ENCODE results near the gene CELA2A. TPM values are rescaled to one million over a fixed set of nuclear protein-coding genes. Genes with fewer than 3 reads are reported as not detected.

CELA2A gene
- total RNA-seq, 1 experiment from 2014 or later: not detected

- POLR2A ChIA-PET (ENCODE audit: unreplicated experiment): interaction anchor here (0.6 kb wide), 1 partner anchor 232 kb away, joined by 8 read pairs; no protein-coding TSS in a partner anchor
- Histone ChIP-seq H3K9me3 (ENCODE audit: low read length) (no peaks in the 10 kb centered on the region), H3K4me1 (ENCODE audit: insufficient read depth, low read length) (peaks cover 54% of the 10 kb centered on the region), H3K79me2 (ENCODE audit: low read length) (peaks cover 60% of the 10 kb centered on the region), H3K4me2 (ENCODE audit: low read length) (peak overlapping the region; percentile 99), H3F3A (ENCODE audit: low read length, unreplicated experiment) (no peaks in the 10 kb centered on the region), H3K9ac (ENCODE audit: low read length) (peak overlapping the region; percentile 95), H3K4me3 (ENCODE audit: low read length) (peak overlapping the region; percentile 100), H3K27me3 (ENCODE audit: low read length) (no peaks in the 10 kb centered on the region), H3K9me2 (replicated peaks; ENCODE audit: low read length) (no peaks in the 10 kb centered on the region), H4K20me1 (ENCODE audit: low read length) (peaks cover 27% of the 10 kb centered on the region), H2AFZ (ENCODE audit: low read length) (no peak overlapping the region), H3K27ac (ENCODE audit: low read length) (peak overlapping the region; percentile 50), H3K36me3 (ENCODE audit: low read depth, low read length) (peaks cover 19% of the 10 kb centered on the region)
- DNase-seq (no peak), ATAC-seq (no peak)
- no TSS peak for BruUV-seq (replicated peaks)
- TF ChIP-seq EZH2phosphoT487 (IDR thresholded peaks at IDR 0.05; ENCODE audit: borderline replicate concordance, low read length): no peak
- CTCF ChIA-PET: interaction anchor here (0.6 kb wide), 1 partner anchor 282 kb away, joined by 6 read pairs; no protein-coding TSS in a partner anchor
- intact Hi-C loops (cut with micrococcal nuclease): no loop called here
These were observed 45.7 kb upstream of the CELA2A start for GRCh38 chr1:15410884-15411245.

GRCh38 chr1:15411593-15412137 lies 44.9 kb upstream of the CELA2A start:
- Histone ChIP-seq H3K9me3 (ENCODE audit: low read length) (no peaks in the 10 kb centered on the region), H3K27me3 (ENCODE audit: low read length) (no peaks in the 10 kb centered on the region), H2AFZ (ENCODE audit: low read length) (no peak overlapping the region), H4K20me1 (ENCODE audit: low read length) (peaks cover 27% of the 10 kb centered on the region), H3K9me2 (replicated peaks; ENCODE audit: low read length) (no peaks in the 10 kb centered on the region), H3K79me2 (ENCODE audit: low read length) (peaks cover 67% of the 10 kb centered on the region), H3K4me1 (ENCODE audit: insufficient read depth, low read length) (peaks cover 60% of the 10 kb centered on the region), H3K9ac (ENCODE audit: low read length) (peak overlapping the region; percentile 95), H3K27ac (ENCODE audit: low read length) (peak overlapping the region; percentile 50), H3K4me2 (ENCODE audit: low read length) (peak overlapping the region; percentile 99), H3K36me3 (ENCODE audit: low read depth, low read length) (peaks cover 19% of the 10 kb centered on the region), H3F3A (ENCODE audit: low read length, unreplicated experiment) (peaks cover 5% of the 10 kb centered on the region), H3K4me3 (ENCODE audit: low read length) (peak overlapping the region; percentile 100)
- ATAC-seq (no peak), DNase-seq (no peak)
- intact Hi-C loops (cut with micrococcal nuclease): no loop called here
- CTCF ChIA-PET: interaction anchor here (0.6 kb wide), 1 partner anchor 283 kb away, joined by 6 read pairs; no protein-coding TSS in a partner anchor
- POLR2A ChIA-PET (ENCODE audit: unreplicated experiment): no interaction called here
- TF ChIP-seq EZH2phosphoT487 (IDR thresholded peaks at IDR 0.05; ENCODE audit: borderline replicate concordance, low read length) (no peak), EZH2 (IDR thresholded peaks at IDR 0.05; ENCODE audit: low read length, unreplicated experiment) (no peak)
- BruUV-seq (replicated peaks): no TSS peak

GRCh38 chr1:15412175-15412800 lies 44.2 kb upstream of the CELA2A start:
- Histone ChIP-seq H3F3A (ENCODE audit: low read length, unreplicated experiment) (peaks cover 8% of the 10 kb centered on the region), H3K4me1 (ENCODE audit: insufficient read depth, low read length) (peaks cover 60% of the 10 kb centered on the region), H3K4me3 (ENCODE audit: low read length) (peak overlapping the region; percentile 100), H3K79me2 (ENCODE audit: low read length) (peaks cover 67% of the 10 kb centered on the region), H3K27ac (ENCODE audit: low read length) (peak overlapping the region; percentile 50), H3K36me3 (ENCODE audit: low read depth, low read length) (peaks cover 19% of the 10 kb centered on the region), H3K27me3 (ENCODE audit: low read length) (no peaks in the 10 kb centered on the region), H3K9me3 (ENCODE audit: low read length) (no peaks in the 10 kb centered on the region), H3K4me2 (ENCODE audit: low read length) (peak overlapping the region; percentile 99), H3K9ac (ENCODE audit: low read length) (peak overlapping the region; percentile 95), H3K9me2 (replicated peaks; ENCODE audit: low read length) (no peaks in the 10 kb centered on the region), H4K20me1 (ENCODE audit: low read length) (peaks cover 27% of the 10 kb centered on the region), H2AFZ (ENCODE audit: low read length) (no peak overlapping the region)
- ATAC-seq (no peak), DNase-seq (peak; percentile 58)
- ChIA-PET CTCF (interaction anchor here (0.6 to 1.2 kb wide), 2 partner anchors 74 to 89 kb away, joined by 3 to 5 read pairs; no protein-coding TSS in a partner anchor), POLR2A (ENCODE audit: unreplicated experiment) (interaction anchor here (0.7 kb wide), 1 partner anchor 75 kb away, joined by 10 read pairs; no protein-coding TSS in a partner anchor)
- no peak for TF ChIP-seq EZH2 (IDR thresholded peaks at IDR 0.05; ENCODE audit: low read length, unreplicated experiment)
- no peak for TF ChIP-seq CTCF (conservative IDR thresholded peaks at IDR 0.05; ENCODE audit: low read depth, low read length)
- no peak for TF ChIP-seq EZH2phosphoT487 (IDR thresholded peaks at IDR 0.05; ENCODE audit: borderline replicate concordance, low read length)
- BruUV-seq (replicated peaks): no TSS peak
- intact Hi-C loops (cut with micrococcal nuclease): no loop called here

Measured in PC-3 (cell line).